ELR (cell line): ENCODE results near the gene MYLK4.
A peak's percentile ranks its signal among the peaks of the same experiment; 100 is the strongest.

Experiments used
- DNase-seq: peaks from one replicate; pipeline ENCODE4 v3.0.0-alpha.2; 2015; ENCODE audit warnings: low read depth

MYLK4 gene

DNA sequence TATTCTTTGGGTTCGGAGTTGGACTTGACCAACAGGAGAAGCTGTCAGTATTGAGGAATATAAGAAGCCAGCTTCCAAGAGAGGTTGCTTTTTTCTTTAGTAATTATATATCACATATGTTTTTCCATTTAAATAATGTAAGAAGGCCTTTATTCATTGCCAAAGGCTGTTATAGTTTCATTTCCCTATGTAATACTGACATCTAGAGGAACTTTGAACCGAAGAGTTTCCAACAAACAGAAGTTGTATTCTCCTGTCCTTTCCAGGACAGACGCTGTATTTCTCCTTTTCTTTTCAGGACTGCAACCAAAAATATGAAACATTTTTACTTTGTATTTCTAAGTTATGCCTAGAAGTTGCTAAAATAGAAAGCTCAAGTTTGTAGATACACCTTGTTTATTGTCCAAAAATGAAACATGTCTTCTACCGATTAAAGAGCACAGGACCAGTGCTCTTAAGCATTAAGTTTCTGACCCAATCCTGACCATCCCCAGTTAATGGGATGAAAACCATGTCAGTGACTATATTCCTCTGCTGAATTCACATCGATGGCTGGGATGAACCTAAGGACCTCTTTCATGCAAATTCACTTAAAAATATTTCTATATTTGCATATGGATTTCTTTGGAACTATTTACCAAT, 55.1 kb downstream of the MYLK4 start:
- peak; percentile 55 for DNase-seq

DNA sequence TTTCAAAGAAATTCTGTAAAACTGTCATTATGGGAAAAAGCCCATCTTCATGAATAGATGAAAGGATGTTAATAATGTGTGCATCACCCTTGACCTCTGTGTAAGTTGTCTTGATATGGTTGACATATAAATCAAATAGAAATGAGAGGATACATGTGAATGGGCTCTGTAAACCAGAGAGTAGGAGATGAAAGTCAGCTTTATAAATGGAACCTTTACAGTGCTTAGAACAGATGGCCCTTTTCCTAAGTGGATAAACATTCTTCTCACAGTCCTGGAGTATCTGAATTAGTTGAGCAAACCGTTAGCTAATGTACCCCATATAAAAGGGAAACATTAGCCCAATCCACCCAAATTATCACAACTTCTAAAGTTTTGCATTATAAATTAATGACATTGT, 57.5 kb downstream of the MYLK4 start:
- DNase-seq: no peak

DNA sequence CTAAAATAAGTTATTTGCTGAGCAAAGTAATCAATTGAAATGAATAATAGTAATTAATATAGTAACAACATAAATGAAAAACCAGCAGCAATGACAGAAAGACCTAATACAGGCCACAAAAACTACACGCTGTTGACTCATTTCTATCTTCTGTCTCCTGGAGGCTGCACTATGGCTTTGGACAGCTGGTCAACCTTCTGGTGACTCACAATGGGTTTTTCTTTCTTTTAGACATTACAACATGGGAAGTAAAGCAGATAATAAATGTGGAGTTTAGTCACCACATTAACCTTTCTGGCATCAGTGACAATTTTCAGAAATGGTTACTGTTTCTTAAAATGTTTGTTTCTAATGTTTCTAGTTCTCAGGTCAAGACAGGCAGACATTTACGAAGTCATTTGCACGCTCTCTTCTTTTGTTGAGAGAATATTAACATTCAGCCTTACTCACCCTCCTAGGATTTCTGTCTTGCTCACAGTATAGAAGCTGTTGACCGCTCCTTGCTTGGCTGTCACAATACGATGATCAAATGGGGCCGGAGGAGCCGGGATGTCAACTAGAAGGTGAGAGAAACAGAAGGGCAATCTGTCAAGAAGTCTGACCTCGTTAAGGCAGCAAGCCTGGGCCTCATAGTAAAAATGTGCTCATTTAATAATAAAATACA, 62.2 kb downstream of the MYLK4 start:
- DNase-seq: peak; percentile 90

DNA sequence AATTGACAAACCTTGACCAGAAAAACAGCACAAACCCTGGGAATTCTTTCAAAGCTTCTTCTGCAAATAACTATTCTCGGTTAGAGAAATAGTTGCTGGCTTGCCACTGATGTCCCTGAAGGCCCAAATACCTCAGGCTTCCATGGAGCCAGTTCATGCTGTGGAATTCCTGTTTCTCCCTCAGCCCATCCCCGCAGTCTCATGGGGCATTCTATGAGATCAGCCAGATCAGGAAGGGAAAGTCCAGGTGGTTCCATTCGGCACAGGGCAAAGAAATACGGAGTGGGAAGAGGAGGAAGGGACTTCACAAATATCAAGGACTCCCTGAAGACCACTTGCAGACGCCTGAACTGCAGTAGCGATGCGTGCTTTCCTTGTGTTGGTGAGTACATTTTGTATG, 63.3 kb downstream of the MYLK4 start:
- DNase-seq: no peak

DNA sequence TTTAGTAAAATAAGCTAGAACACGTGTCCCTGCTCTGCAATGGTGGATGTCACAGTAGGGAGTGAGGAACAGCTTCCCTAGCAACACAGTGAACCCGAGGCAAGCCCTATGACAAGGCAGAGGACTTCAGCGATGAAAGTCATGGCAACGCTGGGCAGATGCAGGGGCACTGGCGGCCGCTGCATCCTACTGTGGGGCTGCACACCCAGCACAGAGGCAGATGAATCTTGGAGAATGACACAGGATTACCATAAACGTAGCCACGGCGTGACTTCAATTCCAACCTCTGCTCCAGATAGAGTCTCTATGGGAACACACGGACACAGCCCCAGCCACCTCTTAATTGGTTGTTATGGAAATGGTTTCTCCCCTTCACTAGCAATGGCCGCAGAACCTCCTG, 64.2 kb downstream of the MYLK4 start:
- DNase-seq: no peak

DNA sequence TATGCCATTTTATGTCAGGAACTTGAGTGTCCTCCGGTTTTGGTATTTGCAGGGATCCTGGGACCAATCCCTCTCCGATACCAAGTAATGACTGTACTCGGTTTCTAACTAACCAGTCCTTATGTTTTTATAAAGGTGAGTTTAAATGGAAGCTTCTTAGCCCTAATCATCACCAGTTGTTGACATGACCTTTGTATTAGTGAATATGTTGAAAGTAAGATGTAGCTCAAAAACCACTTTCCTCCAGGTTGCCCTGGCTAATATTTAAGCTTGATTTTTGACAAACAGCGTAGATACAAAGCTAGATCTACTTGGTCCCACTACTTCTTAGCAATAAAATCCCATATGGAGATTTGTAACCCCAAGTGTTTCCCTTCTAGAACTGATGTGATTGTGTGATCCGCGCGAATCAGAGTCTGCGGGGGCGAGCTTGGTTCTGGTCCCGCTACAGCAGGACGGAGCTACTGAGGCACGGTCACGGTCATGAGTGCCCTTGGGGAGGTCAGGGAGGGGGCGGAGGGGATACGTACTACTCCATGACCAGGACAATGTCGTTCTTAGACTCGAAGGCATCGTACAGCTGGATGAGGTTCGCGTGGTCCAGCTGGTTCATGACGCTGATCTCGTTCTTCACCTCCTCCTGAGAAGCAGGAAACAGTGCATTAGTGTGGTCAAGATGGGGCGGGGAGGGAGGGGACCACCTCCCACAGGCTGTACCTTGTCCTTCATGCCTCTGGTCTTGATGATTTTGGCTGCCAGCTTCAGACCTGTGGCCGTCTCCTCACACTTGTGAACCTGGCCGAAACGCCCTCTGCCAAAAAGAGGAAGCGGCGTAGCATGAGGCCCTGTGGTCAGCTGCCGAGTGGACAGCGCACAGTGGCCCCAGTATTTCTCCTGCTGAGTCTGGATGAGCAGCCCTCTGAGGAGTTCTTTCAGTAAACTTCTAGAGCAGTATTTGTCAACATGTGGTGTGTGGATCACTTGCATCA, 65.7 kb downstream of the MYLK4 start:
- no peak for DNase-seq

DNA sequence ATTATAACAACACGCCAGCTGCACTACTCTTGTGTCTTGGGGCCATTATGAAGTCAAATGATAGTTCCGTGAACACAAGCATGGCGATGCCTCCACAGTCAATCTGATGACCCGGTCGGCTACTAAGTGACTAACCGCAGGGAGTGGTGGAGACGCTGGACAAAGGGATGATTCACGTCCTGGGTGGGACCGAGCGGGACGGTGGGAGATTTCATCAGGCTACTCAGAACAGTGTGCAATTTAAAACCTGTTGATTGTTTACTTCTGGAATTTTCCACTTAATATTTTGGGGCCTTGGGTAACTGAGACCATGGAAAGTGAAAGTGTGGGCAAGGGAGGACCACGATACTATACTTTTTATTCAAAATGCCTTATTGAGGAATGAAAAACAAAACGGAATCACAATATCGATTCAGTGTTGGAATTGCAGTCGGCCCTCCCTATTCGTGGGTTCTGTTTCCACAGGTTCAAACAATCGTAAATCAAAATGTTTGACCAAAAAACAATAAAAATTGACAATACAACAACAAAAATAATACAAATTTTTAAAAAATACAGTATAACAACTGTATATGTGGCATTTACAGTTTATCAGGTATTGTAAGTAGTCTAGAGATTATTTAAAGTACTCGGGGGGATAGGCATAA, 66.5 kb downstream of the MYLK4 start:
- DNase-seq: peak; percentile 93

DNA sequence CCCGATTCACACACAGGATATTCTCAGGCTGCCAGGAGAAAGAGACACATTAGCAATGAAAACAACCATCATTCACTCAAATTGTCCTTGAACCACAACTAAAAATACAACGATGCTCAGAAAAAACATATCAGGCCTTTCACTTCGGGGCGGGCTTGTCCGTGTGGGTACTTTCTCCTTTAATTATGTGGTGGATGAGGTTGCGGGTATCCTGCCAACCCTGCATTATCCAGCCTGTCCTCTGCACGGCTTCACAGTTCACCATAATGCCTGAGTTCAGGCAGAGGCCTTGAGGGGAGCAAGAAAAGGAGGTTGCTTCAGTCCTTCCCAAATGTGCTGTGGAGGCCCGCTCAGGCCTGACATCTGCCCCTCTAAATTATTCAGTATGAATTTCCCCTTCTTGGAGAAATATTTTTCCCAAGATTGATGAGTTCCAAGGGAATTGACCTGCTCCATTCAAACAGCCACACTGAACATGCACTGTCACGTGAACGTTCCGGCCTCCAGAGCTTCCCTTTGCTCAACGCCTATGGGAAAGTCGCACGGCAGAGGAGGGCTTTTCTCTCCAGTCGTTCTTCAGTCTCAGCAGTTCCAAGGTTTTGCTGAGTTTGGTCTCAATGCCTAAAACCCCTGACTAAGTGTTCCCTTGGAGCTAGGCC, 70.3 kb downstream of the MYLK4 start:
- no peak for DNase-seq

DNA sequence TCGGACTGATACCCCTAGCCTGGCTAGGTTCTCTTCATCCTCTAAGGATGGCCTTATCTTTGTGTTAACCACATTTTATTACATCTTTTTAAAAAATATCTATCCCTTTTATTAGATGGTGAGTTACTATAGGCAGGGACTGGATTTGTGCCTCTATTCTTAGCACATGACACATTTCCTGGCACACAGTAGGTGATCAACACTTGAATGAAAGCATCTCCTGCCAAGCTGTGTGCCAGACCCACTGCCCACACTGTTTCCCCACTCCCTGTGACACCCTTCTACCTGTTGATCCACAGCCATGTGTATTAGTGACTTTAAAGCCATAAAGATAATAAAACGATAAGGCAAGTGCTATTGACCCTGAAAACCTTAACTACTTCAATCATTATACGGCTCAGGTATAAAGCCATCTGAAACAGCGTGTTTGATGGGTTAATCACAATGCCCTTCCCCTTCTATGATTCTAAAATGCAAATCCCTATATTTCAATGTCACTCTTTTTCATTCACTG, 73.6 kb downstream of the MYLK4 start:
- DNase-seq: no peak

DNA sequence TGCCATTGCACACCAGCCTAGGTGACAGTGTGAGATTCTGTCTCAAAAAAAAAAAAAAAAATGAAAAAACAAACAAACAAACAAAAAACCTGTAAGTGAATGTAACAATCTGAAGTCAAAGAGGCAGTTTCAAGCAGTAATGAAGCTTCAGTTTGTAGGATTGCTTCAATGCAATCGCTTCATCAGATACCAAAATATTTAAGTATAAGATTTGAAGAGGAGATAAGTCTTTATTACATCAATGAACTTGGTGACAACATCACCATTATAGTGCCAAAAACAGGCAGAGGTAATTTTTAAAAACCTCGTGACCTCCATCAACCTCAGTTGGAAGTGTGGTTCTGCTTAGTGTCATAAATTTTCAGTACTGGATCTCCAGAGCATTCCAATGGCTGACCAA, 74.7 kb downstream of the MYLK4 start:
- no peak for DNase-seq

DNA sequence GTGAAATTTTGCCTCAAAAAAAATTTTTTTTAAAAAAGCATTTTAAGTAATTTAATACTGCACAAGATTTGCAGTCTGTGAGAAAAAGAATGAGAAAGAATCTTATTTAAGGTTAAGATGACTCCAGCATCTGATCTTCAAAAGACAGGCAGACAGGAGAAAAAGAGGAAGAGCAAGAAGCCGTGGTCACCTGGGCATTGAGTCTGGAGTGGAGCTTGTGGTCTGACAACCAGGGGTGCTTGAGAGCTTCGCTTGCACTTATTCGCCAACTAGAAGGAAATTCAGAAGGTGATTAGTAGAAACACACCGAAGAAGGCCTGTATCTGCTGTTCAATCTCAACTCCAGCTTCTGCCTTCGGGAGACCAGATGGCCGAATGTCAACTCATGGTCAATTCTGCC, 75.9 kb downstream of the MYLK4 start:
- DNase-seq: no peak

DNA sequence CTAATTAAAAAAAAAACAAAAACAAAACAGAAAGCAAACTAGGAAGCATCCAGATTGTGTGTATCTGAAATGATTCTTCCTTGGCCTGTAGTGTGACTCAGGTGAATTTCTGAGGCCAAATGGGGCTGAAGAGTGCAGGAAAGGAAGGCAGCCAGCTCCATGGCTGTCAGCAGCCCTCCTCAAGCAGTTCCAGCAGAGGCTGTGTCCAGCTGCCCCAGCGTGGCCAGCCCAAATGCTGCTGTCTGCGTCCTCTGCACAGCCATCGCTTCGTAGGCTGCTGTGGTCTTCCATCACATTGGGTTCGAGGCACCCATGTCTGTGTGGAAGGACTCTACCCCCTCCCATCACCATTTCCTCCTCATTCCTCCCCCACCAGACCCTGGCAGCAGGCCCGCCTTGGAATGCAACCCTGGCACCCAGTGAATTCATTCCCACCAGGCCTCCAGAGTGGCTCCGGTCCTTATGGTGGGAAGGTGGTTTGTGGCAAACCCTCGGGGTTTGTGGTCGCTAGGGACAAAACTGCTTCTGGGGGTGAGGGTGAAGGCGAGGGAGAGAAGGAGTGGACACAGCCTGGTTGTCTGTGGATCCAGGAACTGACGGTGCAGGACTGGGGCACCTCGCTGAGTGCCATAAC, 81.5 kb downstream of the MYLK4 start:
- DNase-seq: no peak

DNA sequence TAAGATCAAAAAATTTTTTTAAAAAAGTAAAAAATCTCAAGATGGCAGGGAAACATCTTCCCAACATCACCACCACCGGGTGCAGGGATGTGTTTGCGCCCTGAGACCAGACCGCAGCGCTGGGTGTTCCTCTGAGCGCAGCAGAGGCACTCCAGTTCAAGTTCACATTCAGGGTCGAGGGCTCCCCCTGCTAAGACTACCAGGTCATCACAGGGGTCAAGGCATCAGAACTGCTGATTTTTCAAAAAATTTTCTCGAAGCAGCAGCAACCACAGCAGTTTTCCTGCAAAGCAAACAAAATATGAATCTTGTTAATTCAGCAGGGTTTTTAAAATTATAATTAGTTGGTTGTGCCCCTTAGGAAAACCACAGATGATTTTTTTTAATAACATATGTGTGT, 83.1 kb downstream of the MYLK4 start:
- no peak for DNase-seq

DNA sequence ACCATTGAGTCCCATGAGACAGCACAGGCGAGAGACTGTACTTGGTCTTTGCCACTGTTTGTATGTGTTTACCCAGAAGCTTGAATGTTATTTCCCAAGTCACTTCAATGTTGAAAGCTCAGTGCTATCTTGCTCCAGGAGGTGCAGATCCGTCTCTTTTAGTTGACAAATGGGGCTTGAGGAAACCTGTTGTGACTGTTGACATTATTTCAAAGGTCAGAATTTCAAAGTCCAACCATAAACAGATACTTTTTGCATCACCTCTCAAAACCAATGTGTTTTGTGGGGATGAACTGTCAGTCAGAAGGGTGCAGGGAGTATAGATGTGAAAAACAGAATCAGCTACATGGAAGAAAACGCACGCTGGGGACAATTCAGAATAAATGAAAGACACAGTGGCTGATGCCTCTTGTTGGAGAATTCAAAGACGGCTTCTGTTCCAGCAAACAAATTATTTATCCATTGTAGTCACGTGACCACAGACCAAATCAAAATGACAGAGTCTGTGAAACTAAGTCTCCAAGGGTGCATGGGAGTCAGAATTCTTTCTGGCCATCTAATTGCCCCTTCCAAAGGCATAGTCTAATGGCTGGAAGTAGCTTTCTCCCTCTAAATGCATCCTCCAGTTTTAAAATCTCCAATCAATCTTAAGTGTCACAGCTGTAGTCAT, 83.7 kb downstream of the MYLK4 start:
- DNase-seq: no peak

DNA sequence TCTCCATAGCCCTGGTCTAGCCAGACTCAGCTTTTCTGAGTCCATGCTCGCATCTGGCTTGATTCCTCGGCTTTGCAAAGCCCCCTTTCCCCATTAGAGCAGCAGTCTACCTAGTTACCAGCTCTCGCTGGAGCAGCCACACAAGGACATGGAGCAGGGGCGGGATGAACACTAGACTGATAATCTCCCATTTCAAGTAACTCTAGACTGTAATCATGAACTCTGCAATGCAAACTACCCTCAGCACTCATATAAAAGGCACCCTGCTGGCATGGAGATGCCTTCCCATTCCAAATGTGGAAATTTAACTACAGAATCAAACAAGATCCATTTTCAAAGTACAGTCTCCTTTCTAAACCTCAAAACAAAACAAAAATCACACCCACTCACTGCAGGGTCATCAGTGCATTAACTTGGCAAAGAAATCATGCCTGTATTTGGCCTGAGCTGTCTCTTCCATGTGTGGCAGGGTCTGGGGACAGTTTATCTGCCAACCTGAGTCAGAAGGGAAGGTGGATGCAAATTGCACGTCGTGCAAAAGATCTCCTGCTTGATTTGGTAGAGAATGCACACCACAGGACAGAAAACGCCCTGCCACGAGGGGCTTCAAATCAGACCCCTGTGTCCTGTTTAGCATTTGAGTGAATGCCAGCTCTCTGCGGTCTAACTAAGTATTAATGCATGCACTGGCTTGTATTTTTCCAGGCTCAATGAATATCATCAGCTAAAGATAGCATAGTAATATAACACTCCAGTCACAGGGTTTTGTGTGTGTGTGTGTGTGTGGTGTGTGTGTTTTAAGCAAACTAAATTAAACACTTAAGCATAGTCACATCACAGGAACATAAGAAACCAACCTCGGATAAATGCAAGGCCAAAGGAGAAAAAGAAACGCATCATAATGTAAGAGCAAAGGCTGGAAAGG, 85.3 kb downstream of the MYLK4 start:
- no peak for DNase-seq

DNA sequence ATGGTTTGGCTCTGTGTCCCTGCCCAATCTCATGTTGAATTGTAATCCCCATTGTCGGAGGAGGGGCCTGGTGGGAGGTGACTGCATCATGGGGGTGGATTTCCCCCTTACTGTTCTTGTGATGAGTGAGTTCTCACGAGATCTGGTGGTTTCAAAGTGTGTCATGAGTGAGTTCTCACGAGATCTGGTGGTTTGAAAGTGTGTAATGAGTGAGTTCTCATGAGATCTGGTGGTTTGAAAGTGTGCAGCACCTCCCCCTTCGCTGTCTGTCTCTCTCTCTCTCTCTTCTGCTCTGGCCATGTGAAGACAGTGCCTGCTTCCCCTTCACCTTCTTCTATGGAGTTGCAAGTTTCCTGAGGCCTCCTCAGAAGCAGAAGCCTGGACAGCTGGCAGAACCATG, 87.6 kb downstream of the MYLK4 start:
- DNase-seq: no peak

DNA sequence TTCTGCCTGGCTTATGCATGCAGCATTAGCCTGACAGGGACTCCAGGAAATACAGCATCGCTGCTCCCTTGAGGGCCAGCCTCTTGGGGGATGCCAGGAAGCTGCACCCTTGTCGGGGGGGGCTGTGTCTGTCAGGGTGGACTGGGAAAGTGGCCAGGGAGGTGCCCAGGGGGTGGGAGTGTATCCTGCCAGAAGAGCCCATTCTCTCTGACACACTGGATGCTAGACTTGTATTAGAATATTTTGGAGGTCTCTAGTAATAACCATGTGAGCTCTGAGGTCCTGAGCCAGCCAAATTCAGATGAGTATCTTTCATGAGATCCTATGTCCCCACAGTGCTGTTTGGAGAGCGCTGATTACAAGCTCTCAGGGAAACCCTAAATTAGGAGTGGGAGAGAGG, 89.1 kb downstream of the MYLK4 start:
- no peak for DNase-seq

DNA sequence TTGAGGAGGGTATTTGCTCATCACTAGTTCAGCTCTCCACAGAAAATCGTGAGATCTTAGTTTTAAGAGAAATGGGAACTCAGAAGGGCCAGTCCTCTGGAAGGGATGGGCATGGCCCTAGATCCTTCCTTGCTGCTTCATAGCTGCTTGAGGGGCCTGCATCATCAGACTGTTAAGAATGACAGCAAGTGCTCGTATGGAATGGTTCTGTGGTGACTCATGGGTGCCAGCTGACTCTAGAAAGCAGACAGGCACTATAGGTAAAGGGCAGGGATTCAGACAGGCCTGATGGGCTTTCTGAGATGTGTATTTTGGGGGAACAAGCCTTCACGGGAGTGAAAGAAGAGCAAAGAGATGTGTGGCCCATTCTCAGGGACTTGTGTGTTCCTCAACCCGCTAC, 90.8 kb downstream of the MYLK4 start:
- DNase-seq: peak; percentile 63

DNA sequence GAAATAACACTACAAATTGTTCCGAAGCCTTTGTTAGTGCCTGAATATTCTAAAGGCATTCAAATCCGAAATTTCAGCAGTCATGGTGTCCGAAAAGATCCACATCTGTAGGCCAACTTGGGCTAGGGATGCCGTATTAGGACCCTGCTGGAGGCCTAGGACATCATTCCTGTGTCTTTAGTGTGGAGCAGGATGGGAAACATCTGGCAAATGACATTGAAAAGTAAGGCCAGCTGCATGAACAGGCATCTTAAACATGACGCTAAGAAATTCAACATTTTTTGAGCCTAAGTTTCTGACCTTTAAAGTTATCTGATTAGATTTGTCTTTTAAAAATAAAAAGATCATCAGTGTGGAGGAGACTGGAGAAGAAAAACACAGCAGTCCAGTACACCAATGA, 91.3 kb downstream of the MYLK4 start:
- no peak for DNase-seq

DNA sequence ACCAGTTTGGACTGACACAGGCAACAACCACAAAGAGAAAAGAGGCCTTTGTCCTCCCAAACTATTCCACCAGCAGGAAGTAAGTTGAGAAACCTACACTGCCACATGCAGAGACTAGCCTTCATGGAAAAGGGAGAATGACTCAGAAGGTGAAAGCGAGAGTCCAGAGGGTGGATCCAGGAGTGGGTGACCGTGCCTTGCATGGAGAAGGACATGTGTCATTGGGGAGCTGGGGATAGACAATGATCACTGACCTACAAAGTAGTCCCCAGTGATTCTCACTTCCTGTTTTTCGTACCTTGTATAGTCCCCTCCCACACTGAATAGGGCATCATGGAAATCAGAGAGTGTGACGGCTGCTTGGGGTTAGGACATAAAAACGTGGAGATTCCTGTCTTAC, 91.9 kb downstream of the MYLK4 start:
- DNase-seq: peak; percentile 39
